B cell (primary cell): ENCODE results near the gene G2E3.

Source experiments
- CTCF ChIP-seq: fragments of 200-600 bp; IDR thresholded peaks from one replicate; pipeline ENCODE4 v1.8.0; 2022; ENCODE audit warnings: antibody characterized with exemption, mild to moderate bottlenecking
- EZH2 ChIP-seq: IDR thresholded peaks from 2 replicates; pipeline ENCODE4 v1.6.1; 2012; ENCODE audit warnings: borderline replicate concordance, low read depth, mild to moderate bottlenecking, moderate library complexity, low read length; ENCODE audit not compliant: insufficient read depth, poor library complexity, severe bottlenecking

DNA sequence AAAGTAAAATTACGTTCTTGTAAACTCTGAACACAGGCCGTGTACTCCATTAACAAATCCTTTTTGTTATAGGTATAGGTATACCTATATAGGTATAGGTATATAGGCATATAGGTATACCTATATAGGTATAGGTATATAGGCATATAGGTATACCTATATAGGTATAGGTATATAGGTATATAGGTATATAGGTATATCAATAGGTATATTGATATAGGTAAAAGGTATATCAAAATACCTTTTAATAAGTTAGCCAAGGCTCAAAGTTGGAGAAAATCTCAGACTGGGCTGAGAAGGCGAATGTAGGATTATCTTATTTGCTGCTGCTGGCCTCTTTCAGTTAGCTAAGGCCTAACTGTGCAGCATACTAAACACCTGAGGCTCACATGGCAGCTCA is 66.6 kb downstream of the G2E3 start:
- TF ChIP-seq CTCF (no peak), EZH2 (no peak)
